HCT116 (cell line): ENCODE measurements around the gene TPM4. TPM values are rescaled to one million over a fixed set of nuclear protein-coding genes. Genes with fewer than 3 reads are reported as not detected.
A peak's percentile ranks its signal among the peaks of the same experiment; 100 is the strongest.

Experiments used
- ATAC-seq: fragments of 200-7000 bp; cut with Tn5 transposase; 2 replicates; pipeline ENCODE4 v1.9.1; 2020; ENCODE audit warnings: mild to moderate bottlenecking, moderate library complexity
- BruUV-seq: library from RNA; stranded (reverse); fragments of 400-500 nt; replicated peaks from 2 replicates; lab custom pipeline; 2021; lab: Mats Ljungman, UMichigan
- CTCF ChIA-PET: fragments of 300-600 bp; sonication (Branson Sonifier 250); formaldehyde crosslinking; loops from one replicate; lab custom pipeline; 2021; ENCODE audit warnings: antibody characterized with exemption; lab: Charles Lee
- POLR2A ChIA-PET: fragments of 300-600, 350-600 bp; sonication (Branson Sonifier 250); formaldehyde crosslinking; loops from one replicate; lab custom pipeline; 2021; ENCODE audit warnings: antibody characterized with exemption; lab: Charles Lee
- RAD21 ChIA-PET, 2 experiments: fragments of 300-600 bp; sonication (Branson Sonifier 250); formaldehyde crosslinking; loops; one replicate each; lab custom pipeline; 2023; ENCODE audit warnings: low total read pairs in 2 of 2; ENCODE audit not compliant: uncharacterized antibody in 2 of 2, unreplicated experiment in 2 of 2, low non-redundant PET in 1 of 2; lab: Charles Lee
- DNase-seq: peaks from one replicate; pipeline ENCODE4 v3.0.0-alpha.2; 2010; ENCODE audit warnings: low read depth, low spot score
- H2AFZ ChIP-seq: fragments of 200-600 bp; shearing (Covaris generic), sonication (generic); 2 replicates; pipeline ENCODE4 v1.6.1; 2017; ENCODE audit warnings: low read depth, mixed run types, mixed read lengths, antibody characterized with exemption, low read length; ENCODE audit not compliant: poor library complexity, severe bottlenecking
- H3K27ac ChIP-seq: 2 replicates; pipeline ENCODE4 v1.5.1; 2012; ENCODE audit warnings: low read depth, low read length
- H3K27me3 ChIP-seq: fragments of 200-600 bp; sonication (generic); 2 replicates; pipeline ENCODE4 v1.6.1; 2016; ENCODE audit warnings: mixed run types, low read length, mixed read lengths; ENCODE audit not compliant: insufficient read depth
- H3K36me3 ChIP-seq, 2 experiments: fragments of 200-500 bp in 1 of 2; fragments of 200-600 bp in 1 of 2; sonication (Bioruptor generic) in 1 of 2; sonication (generic) in 1 of 2; 2 replicates each; pipeline versions ENCODE4 v1.5.1 to v1.6.1; 2014 to 2016; ENCODE audit warnings: low read length in 2 of 2, inconsistent platforms in 1 of 2, mixed read lengths in 1 of 2, mixed run types in 1 of 2; ENCODE audit not compliant: insufficient read depth in 2 of 2, control insufficient read depth in 1 of 2
- H3K4me1 ChIP-seq, 2 experiments: fragments of 200-600 bp in 1 of 2; sonication (generic) in 1 of 2; 2 replicates each; pipeline versions ENCODE4 v1.5.1 to v1.6.1; 2012 to 2017; ENCODE audit warnings: low read length in 2 of 2, inconsistent platforms in 1 of 2, mild to moderate bottlenecking in 1 of 2, mixed read lengths in 1 of 2, mixed run types in 1 of 2, moderate library complexity in 1 of 2; ENCODE audit not compliant: insufficient read depth in 2 of 2, control insufficient read depth in 1 of 2
- H3K4me2 ChIP-seq: fragments of 200-600 bp; sonication (generic); 2 replicates; pipeline ENCODE4 v1.6.1; 2017; ENCODE audit warnings: mixed run types, low read length, mixed read lengths
- H3K4me3 ChIP-seq, 2 experiments: fragments of 200-600 bp in 1 of 2; sonication (generic) in 1 of 2; replicated peaks in 1 of 2; 2 replicates each; pipeline ENCODE4 v1.5.1; 2011 to 2016; ENCODE audit warnings: low read length in 2 of 2, control low read depth in 1 of 2, low read depth in 1 of 2, mild to moderate bottlenecking in 1 of 2, mixed read lengths in 1 of 2, mixed run types in 1 of 2
- H3K79me2 ChIP-seq: fragments of 200-600 bp; sonication (generic); 2 replicates; pipeline ENCODE4 v1.6.1; 2017; ENCODE audit warnings: mild to moderate bottlenecking, mixed run types, low read length, moderate library complexity, mixed read lengths; ENCODE audit not compliant: insufficient read depth
- H3K9ac ChIP-seq: fragments of 200-600 bp; sonication (generic); 2 replicates; pipeline ENCODE4 v1.6.1; 2016; ENCODE audit warnings: low read length, mixed read lengths
- H3K9me2 ChIP-seq: fragments of 200-600 bp; sonication (generic), shearing (Covaris generic); 2 replicates; pipeline ENCODE4 v1.6.1; 2017; ENCODE audit warnings: mixed run types, mild to moderate bottlenecking, moderate library complexity; ENCODE audit not compliant: insufficient read depth
- H3K9me3 ChIP-seq, 2 experiments: fragments of 200-500 bp in 1 of 2; fragments of 200-600 bp in 1 of 2; sonication (Bioruptor generic) in 1 of 2; sonication (generic) in 1 of 2; 2 replicates each; pipeline ENCODE4 v1.6.1; 2014 to 2017; ENCODE audit warnings: low read length in 2 of 2, mixed read lengths in 2 of 2, inconsistent platforms in 1 of 2, low read depth in 1 of 2, mild to moderate bottlenecking in 1 of 2, mixed run types in 1 of 2, moderate library complexity in 1 of 2; ENCODE audit not compliant: control insufficient read depth in 1 of 2, insufficient read depth in 1 of 2
- H4K20me1 ChIP-seq: fragments of 200-600 bp; sonication (generic), shearing (Covaris generic); 2 replicates; pipeline ENCODE4 v1.6.1; 2017; ENCODE audit warnings: mixed run types, mild to moderate bottlenecking, moderate library complexity; ENCODE audit not compliant: insufficient read depth
- ATF3 ChIP-seq: IDR thresholded peaks from 2 replicates; pipeline ENCODE4 v1.6.1; 2012
- CBX3 ChIP-seq: IDR thresholded peaks from 2 replicates; pipeline ENCODE4 v1.6.1; 2012; ENCODE audit warnings: low read depth
- CEBPB ChIP-seq: IDR thresholded peaks from 2 replicates; pipeline ENCODE4 v1.6.1; 2012; ENCODE audit warnings: low read depth
- EGR1 ChIP-seq: IDR thresholded peaks from 2 replicates; pipeline ENCODE4 v1.6.1; 2012; ENCODE audit warnings: low read depth
- ELF1 ChIP-seq: IDR thresholded peaks from 2 replicates; pipeline ENCODE4 v1.6.1; 2012; ENCODE audit warnings: low read depth, borderline replicate concordance
- EZH2phosphoT487 ChIP-seq: fragments of 200-600 bp; IDR thresholded peaks from 2 replicates; pipeline ENCODE4 v1.6.1; 2018; ENCODE audit warnings: antibody characterized with exemption, borderline replicate concordance
- FOSL1 ChIP-seq: IDR thresholded peaks from 2 replicates; pipeline ENCODE4 v1.6.1; 2012; ENCODE audit warnings: low read depth
- JUND ChIP-seq: IDR thresholded peaks from 2 replicates; pipeline ENCODE4 v1.6.1; 2012
- MAX ChIP-seq: IDR thresholded peaks from 2 replicates; pipeline ENCODE4 v1.6.1; 2012
- RAD21 ChIP-seq: IDR thresholded peaks from 2 replicates; pipeline ENCODE4 v1.6.1; 2012; ENCODE audit warnings: low read depth, mild to moderate bottlenecking
- REST ChIP-seq: IDR thresholded peaks from 2 replicates; pipeline ENCODE4 v1.6.1; 2012; ENCODE audit warnings: low read depth
- SP1 ChIP-seq: IDR thresholded peaks from 2 replicates; pipeline ENCODE4 v1.6.1; 2012; ENCODE audit warnings: low read depth
- YY1 ChIP-seq: IDR thresholded peaks from 2 replicates; pipeline ENCODE4 v1.6.1; 2011; ENCODE audit warnings: low read length, low read depth, moderate library complexity, mild to moderate bottlenecking; ENCODE audit not compliant: insufficient replicate concordance; ENCODE audit errors: extremely low read depth
- ZNF274 ChIP-seq: fragments of 200-500 bp; sonication (Bioruptor generic); IDR thresholded peaks from 2 replicates; pipeline ENCODE4 v1.6.1; 2014; ENCODE audit warnings: mild to moderate bottlenecking, low read depth, low read length, inconsistent platforms
- intact Hi-C: fragments of 100-400 bp; cut with micrococcal nuclease; formaldehyde crosslinking; loops from 2 replicates; pipeline ENCODE4 v1.10.0; 2022
- total RNA-seq: library from RNA; stranded (reverse); gene quantifications from one replicate; pipeline ENCODE4 v1.2.1, GENCODE V29; 2021; ENCODE audit not compliant: unreplicated experiment

TPM4 gene
- total RNA-seq, 1 experiment from 2014 or later, result 275 TPM

GRCh38 chr19:16136185-16136999, 60.1 kb downstream of the TPM4 start:
- H4K20me1 ChIP-seq, result no peaks in the 10 kb centered on the region
- ChIA-PET CTCF (no interaction called here), POLR2A (no interaction called here), RAD21 (interaction anchor here in 1 of 2 experiments (0.6 kb wide), 1 partner anchor 8 kb away, joined by 4 read pairs; no protein-coding TSS in a partner anchor)
- H3K27me3 ChIP-seq, result no peaks in the 10 kb centered on the region
- H3K9me2 ChIP-seq, result no peaks in the 10 kb centered on the region
- peaks cover 10 to 22% of the 10 kb centered on the region in 2 experiments; a peak in 2 of 4 replicates for H3K36me3 ChIP-seq
- no peak for TF ChIP-seq EGR1
- no peak for TF ChIP-seq SP1
- no peak for TF ChIP-seq ATF3
- no peak for TF ChIP-seq REST
- TF ChIP-seq ELF1, result no peak
- no peak for TF ChIP-seq MAX
- no peak for TF ChIP-seq CBX3
- TF ChIP-seq ZNF274, result no peak
- TF ChIP-seq FOSL1, result no peak
- no peak for TF ChIP-seq EZH2phosphoT487
- TF ChIP-seq CEBPB, result no peak
- no peak for TF ChIP-seq YY1
- TF ChIP-seq JUND, result no peak
- TF ChIP-seq RAD21, result no peak
- no peak overlapping the region for H3K4me3 ChIP-seq
- no peaks in the 10 kb centered on the region for H3K79me2 ChIP-seq
- no peak overlapping the region for H3K9ac ChIP-seq
- no peaks in the 10 kb centered on the region for H3K9me3 ChIP-seq
- no peak overlapping the region for H3K27ac ChIP-seq
- intact Hi-C loops, result no loop called here
- TSS peak; percentile 16 for BruUV-seq
- DNase-seq (no peak), ATAC-seq (no peak)
- H3K4me2 ChIP-seq, result no peak overlapping the region
- peaks cover 0 to 4% of the 10 kb centered on the region in 2 experiments; a peak in 1 of 4 replicates for H3K4me1 ChIP-seq
- no peak overlapping the region for H2AFZ ChIP-seq
